Measurements from ENCODE around the gene CALB2. TPM values are rescaled to one million over a fixed set of nuclear protein-coding genes. Genes with fewer than 3 reads are reported as not detected.

The CALB2 gene
- total RNA-seq, 1 experiment from 2014 or later, result 1.6 TPM

GRCh38 chr16:71402007-71402406, 43.5 kb downstream of the CALB2 start (continued):
- TF ChIP-seq, protein P1, sequence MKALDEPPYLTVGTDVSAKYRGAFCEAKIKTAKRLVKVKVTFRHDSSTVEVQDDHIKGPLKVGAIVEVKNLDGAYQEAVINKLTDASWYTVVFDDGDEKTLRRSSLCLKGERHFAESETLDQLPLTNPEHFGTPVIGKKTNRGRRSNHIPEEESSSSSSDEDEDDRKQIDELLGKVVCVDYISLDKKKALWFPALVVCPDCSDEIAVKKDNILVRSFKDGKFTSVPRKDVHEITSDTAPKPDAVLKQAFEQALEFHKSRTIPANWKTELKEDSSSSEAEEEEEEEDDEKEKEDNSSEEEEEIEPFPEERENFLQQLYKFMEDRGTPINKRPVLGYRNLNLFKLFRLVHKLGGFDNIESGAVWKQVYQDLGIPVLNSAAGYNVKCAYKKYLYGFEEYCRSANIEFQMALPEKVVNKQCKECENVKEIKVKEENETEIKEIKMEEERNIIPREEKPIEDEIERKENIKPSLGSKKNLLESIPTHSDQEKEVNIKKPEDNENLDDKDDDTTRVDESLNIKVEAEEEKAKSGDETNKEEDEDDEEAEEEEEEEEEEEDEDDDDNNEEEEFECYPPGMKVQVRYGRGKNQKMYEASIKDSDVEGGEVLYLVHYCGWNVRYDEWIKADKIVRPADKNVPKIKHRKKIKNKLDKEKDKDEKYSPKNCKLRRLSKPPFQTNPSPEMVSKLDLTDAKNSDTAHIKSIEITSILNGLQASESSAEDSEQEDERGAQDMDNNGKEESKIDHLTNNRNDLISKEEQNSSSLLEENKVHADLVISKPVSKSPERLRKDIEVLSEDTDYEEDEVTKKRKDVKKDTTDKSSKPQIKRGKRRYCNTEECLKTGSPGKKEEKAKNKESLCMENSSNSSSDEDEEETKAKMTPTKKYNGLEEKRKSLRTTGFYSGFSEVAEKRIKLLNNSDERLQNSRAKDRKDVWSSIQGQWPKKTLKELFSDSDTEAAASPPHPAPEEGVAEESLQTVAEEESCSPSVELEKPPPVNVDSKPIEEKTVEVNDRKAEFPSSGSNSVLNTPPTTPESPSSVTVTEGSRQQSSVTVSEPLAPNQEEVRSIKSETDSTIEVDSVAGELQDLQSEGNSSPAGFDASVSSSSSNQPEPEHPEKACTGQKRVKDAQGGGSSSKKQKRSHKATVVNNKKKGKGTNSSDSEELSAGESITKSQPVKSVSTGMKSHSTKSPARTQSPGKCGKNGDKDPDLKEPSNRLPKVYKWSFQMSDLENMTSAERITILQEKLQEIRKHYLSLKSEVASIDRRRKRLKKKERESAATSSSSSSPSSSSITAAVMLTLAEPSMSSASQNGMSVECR (CRISPR knock-in tag; IDR thresholded peaks at IDR 0.05; ENCODE audit: borderline replicate concordance), result no peak
- TF ChIP-seq ZNF121 (CRISPR knock-in tag; IDR thresholded peaks at IDR 0.05) (no peak), MXD4 (CRISPR knock-in tag; IDR thresholded peaks at IDR 0.05; ENCODE audit: borderline replicate concordance) (no peak), IRF2 (CRISPR knock-in tag; IDR thresholded peaks at IDR 0.05; ENCODE audit: borderline replicate concordance, low read depth) (no peak), GRHL2 (CRISPR knock-in tag; IDR thresholded peaks at IDR 0.05; ENCODE audit: insufficient replicate concordance, severe bottlenecking) (no peak)

DNA sequence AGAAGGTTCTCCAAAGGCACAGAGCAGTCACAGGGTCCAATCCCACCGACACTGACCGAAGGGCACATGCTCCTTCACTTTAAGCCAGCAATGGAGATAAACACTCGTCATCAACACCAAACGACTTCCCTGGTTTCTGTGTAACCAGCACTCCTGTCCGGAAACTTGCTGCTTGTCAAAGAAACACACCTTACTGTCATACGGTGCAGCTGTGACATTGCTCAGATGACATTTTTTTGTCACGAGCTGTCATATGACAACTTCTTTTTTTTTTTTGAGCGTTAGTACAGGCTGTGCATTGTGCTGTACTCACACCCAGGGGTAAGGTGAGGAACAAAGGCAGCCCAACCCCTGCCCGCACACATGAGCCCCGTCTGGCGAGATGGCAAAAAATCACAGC, 44.2 kb downstream of the CALB2 start:
- POLR2A ChIA-PET, result no interaction called here
- Mint-ChIP-seq H3K9me3 (peaks cover 12% of the 10 kb centered on the region), H3K36me3 (peaks cover 9% of the 10 kb centered on the region), H3K4me3 (no peak overlapping the region), H3K27me3 (ENCODE audit: low read depth) (peaks cover 7% of the 10 kb centered on the region), H3K27ac (no peak overlapping the region), H3K4me1 (peaks cover 30% of the 10 kb centered on the region)
- ATAC-seq, result no peak
- CTCF ChIA-PET, result interaction anchor here (0.6 to 3.4 kb wide), 2 partner anchors 9 to 129 kb away, joined by 3 to 27 read pairs; no protein-coding TSS in a partner anchor
- no peak for DNase-seq (ENCODE audit: low spot score)
- TF ChIP-seq GABPB1 (CRISPR knock-in tag; IDR thresholded peaks at IDR 0.05) (no peak), E2F1 (CRISPR knock-in tag; IDR thresholded peaks at IDR 0.05) (no peak), NR2C2 (CRISPR knock-in tag; IDR thresholded peaks at IDR 0.05) (no peak), PRDM15 (CRISPR knock-in tag; IDR thresholded peaks at IDR 0.05) (no peak), ELF4 (CRISPR knock-in tag; IDR thresholded peaks at IDR 0.05; ENCODE audit: low read depth) (no peak), ZNF671 (CRISPR knock-in tag; IDR thresholded peaks at IDR 0.05) (no peak), NR3C1 (CRISPR knock-in tag; conservative IDR thresholded peaks at IDR 0.05; ENCODE audit: low read depth) (no peak), ZNF396 (CRISPR knock-in tag; IDR thresholded peaks at IDR 0.05; ENCODE audit: borderline replicate concordance) (no peak), ZNF532 (CRISPR knock-in tag; IDR thresholded peaks at IDR 0.05; ENCODE audit: borderline replicate concordance) (no peak)
- TF ChIP-seq, protein P2, sequence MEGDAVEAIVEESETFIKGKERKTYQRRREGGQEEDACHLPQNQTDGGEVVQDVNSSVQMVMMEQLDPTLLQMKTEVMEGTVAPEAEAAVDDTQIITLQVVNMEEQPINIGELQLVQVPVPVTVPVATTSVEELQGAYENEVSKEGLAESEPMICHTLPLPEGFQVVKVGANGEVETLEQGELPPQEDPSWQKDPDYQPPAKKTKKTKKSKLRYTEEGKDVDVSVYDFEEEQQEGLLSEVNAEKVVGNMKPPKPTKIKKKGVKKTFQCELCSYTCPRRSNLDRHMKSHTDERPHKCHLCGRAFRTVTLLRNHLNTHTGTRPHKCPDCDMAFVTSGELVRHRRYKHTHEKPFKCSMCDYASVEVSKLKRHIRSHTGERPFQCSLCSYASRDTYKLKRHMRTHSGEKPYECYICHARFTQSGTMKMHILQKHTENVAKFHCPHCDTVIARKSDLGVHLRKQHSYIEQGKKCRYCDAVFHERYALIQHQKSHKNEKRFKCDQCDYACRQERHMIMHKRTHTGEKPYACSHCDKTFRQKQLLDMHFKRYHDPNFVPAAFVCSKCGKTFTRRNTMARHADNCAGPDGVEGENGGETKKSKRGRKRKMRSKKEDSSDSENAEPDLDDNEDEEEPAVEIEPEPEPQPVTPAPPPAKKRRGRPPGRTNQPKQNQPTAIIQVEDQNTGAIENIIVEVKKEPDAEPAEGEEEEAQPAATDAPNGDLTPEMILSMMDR (IDR thresholded peaks at IDR 0.05), result no peak
- TF ChIP-seq, protein P1 (CRISPR knock-in tag; IDR thresholded peaks at IDR 0.05; ENCODE audit: borderline replicate concordance), result no peak

All from WTC11 (cell line).